HEK293T (cell line): Measurements from ENCODE around the gene ATP8B3.

Source experiments
- BHLHE40 ChIP-seq: fragments of 450-650 bp; IDR thresholded peaks from 2 replicates; pipeline ENCODE4 v1.6.1; 2016; ENCODE audit warnings: mild to moderate bottlenecking, moderate library complexity, borderline replicate concordance
- CTBP1 ChIP-seq: fragments of 450-650 bp; IDR thresholded peaks from 2 replicates; pipeline ENCODE4 v1.6.1; 2016; ENCODE audit warnings: borderline replicate concordance
- ELF4 ChIP-seq: fragments of 450-650 bp; IDR thresholded peaks from 2 replicates; pipeline ENCODE4 v1.6.1; 2017; ENCODE audit warnings: antibody characterized with exemption
- FOXA1 ChIP-seq: fragments of 450-650 bp; IDR thresholded peaks from 2 replicates; pipeline ENCODE4 v1.6.1; 2016; ENCODE audit warnings: mild to moderate bottlenecking
- FOXK2 ChIP-seq: fragments of 450-650 bp; IDR thresholded peaks from 2 replicates; pipeline ENCODE4 v1.6.1; 2016; ENCODE audit warnings: mild to moderate bottlenecking
- FOXM1 ChIP-seq: fragments of 450-650 bp; IDR thresholded peaks from 2 replicates; pipeline ENCODE4 v1.6.1; 2017; ENCODE audit warnings: mild to moderate bottlenecking, borderline replicate concordance
- HDGF ChIP-seq: fragments of 450-650 bp; IDR thresholded peaks from 2 replicates; pipeline ENCODE4 v1.6.1; 2017; ENCODE audit warnings: antibody characterized with exemption, borderline replicate concordance
- NFRKB ChIP-seq: fragments of 450-650 bp; IDR thresholded peaks from 2 replicates; pipeline ENCODE4 v1.6.1; 2016; ENCODE audit warnings: mild to moderate bottlenecking, moderate library complexity
- SP1 ChIP-seq: fragments of 450-650 bp; IDR thresholded peaks from 2 replicates; pipeline ENCODE4 v1.6.1; 2017
- SUZ12 ChIP-seq: fragments of 450-650 bp; IDR thresholded peaks from 2 replicates; pipeline ENCODE4 v1.6.1; 2016; ENCODE audit warnings: mild to moderate bottlenecking
- TARDBP ChIP-seq: fragments of 450-650 bp; IDR thresholded peaks from 2 replicates; pipeline ENCODE4 v1.6.1; 2016
- ZNF384 ChIP-seq: fragments of 450-650 bp; IDR thresholded peaks from 2 replicates; pipeline ENCODE4 v1.6.1; 2016
- TF ChIP-seq, protein P1 (sequence below): fragments of 450-650 bp; IDR thresholded peaks from 2 replicates; pipeline ENCODE4 v1.6.1; 2016

DNA sequence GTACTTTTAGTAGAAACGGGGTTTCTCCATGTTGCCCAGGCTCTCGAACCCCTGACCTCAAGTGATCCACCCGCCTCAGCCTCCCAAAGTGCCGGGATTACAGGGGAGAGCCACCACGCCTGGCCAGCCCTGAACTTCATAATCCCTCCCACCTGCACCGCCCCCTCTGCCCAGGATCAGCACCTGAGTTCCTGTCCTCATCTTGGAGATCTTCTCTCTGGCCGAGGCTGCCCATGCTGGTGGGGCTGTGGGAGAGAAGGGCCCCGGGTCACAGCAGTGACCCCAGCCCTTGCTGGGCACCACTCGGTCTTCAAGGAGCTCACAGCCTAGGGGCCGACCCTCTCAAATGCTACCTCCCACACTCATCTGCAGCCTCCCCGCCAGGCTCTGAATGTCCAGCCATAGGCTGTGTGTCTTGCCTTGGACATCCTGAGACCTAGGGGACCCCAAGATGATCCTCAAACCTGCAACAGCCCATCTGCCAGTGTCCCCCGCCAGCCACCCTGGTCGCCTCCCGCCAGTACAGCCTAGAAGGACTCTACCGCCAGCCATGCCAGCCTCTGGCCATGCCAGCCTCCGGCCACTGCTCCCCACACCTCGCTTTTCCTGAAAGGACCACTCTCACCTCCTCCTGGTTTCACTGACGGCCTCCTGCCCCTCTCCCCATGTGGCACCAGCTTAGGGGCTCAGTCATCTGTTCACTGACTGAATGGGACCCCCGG, 1.5 kb downstream of the ATP8B3 start:
- no peak for TF ChIP-seq FOXM1
- TF ChIP-seq ELF4, result no peak
- no peak for TF ChIP-seq FOXA1
- TF ChIP-seq CTBP1, result no peak
- no peak for TF ChIP-seq NFRKB
- TF ChIP-seq ZNF384, result no peak
- no peak for TF ChIP-seq BHLHE40
- no peak for TF ChIP-seq SP1
- no peak for TF ChIP-seq FOXK2
- TF ChIP-seq TARDBP, result no peak
- TF ChIP-seq HDGF, result no peak
- TF ChIP-seq SUZ12, result no peak
- TF ChIP-seq, protein P1, sequence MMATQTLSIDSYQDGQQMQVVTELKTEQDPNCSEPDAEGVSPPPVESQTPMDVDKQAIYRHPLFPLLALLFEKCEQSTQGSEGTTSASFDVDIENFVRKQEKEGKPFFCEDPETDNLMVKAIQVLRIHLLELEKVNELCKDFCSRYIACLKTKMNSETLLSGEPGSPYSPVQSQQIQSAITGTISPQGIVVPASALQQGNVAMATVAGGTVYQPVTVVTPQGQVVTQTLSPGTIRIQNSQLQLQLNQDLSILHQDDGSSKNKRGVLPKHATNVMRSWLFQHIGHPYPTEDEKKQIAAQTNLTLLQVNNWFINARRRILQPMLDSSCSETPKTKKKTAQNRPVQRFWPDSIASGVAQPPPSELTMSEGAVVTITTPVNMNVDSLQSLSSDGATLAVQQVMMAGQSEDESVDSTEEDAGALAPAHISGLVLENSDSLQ, result no peak
